Sigmoid colon (tissue), 4 donors: ENCODE measurements around the gene GADL1.

ENCODE experiments used
- CTCF ChIP-seq, 4 experiments: fragments of 450-650 bp in 3 of 4; fragments of 200-600 bp in 1 of 4; IDR thresholded peaks; one replicate each; pipeline ENCODE4 v1.5.1; 2016 to 2019; ENCODE audit warnings: antibody characterized with exemption in 4 of 4, mild to moderate bottlenecking in 3 of 4, moderate library complexity in 2 of 4
- EP300 ChIP-seq, 4 donors: sonication (generic); formaldehyde crosslinking; IDR thresholded peaks; one replicate each; pipeline ENCODE4 v1.6.1; 2017; ENCODE audit warnings: antibody characterized with exemption in 4 of 4
- POLR2A ChIP-seq, 2 donors: fragments of 450-650 bp; IDR thresholded peaks; one replicate each; pipeline ENCODE4 v1.6.1; 2016; ENCODE audit warnings: antibody characterized with exemption in 2 of 2, mild to moderate bottlenecking in 2 of 2, moderate library complexity in 2 of 2
- POLR2AphosphoS5 ChIP-seq, 4 donors: sonication (generic); formaldehyde crosslinking; IDR thresholded peaks; one replicate each; pipeline ENCODE4 v1.6.1; 2017; ENCODE audit warnings: antibody characterized with exemption in 4 of 4

- TF ChIP-seq EP300 (IDR thresholded peaks at IDR 0.05) (no peak), CTCF (IDR thresholded peaks at IDR 0.05) (no peak), POLR2AphosphoS5 (IDR thresholded peaks at IDR 0.05) (no peak), POLR2A (IDR thresholded peaks at IDR 0.05) (no peak)
These were observed 50.6 kb downstream of the GADL1 start for GRCh38 chr3:30843877-30844276.
